ENCODE results near the gene PTGDS. TPM values are rescaled to one million over a fixed set of nuclear protein-coding genes. Genes with fewer than 3 reads are reported as not detected.

PTGDS gene
- total RNA-seq, 1 experiment from 2014 or later, result 1.1 TPM

DNA sequence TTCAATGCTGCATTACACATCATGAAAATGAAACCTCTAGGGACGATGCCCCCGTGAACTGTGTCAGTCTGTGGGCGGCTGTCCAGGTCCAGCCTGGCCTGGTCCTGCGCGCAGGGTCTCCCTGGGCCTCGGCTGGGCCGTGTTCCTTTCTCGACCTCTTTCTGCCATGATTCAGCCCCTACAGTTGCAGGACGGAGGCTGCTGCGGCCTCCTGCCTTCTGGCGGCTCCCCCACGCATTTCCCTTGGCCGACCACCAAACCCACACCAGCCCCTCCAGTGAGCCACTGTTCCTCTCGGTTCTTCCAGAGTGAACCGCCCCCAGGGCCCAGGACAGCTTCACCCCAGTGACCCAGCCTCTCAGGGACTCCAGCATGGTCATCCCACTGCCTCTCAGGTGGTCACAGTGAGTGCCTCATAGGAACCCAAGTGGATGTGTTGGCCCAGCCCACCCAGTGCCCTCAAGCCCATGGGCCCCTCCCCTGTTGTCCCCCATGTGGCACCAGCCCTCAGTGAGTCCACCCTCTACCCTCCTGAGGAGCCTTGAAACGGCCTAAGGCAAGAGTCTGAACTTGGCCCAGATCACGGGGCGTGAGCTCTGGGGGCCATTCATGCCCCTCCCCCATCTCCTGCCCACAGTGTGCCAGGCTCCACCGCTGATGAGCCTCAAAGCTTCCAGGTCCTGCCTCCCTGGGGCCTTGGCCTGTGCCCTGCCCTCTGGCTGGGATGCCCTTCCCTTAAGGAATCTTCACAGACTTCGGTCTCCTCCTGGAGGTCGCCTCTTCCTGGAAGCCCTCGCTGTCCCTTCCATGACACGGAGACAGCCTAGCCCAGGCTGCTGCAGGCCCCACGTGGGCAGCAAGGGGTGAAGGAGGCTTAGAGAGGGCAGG is 29.1 kb downstream of the PTGDS start:
- TF ChIP-seq CTCF (IDR thresholded peaks at IDR 0.05; ENCODE audit: unreplicated experiment), result no peak
- Mint-ChIP-seq H3K27me3 (ENCODE audit: insufficient read depth, unreplicated experiment) (no peaks in the 10 kb centered on the region), H3K4me1 (ENCODE audit: insufficient read depth, unreplicated experiment) (no peaks in the 10 kb centered on the region), H3K36me3 (ENCODE audit: insufficient read depth, unreplicated experiment) (peaks cover 5% of the 10 kb centered on the region), H3K9me3 (ENCODE audit: unreplicated experiment) (no peaks in the 10 kb centered on the region), H3K4me3 (ENCODE audit: unreplicated experiment) (no peak overlapping the region), H3K27ac (ENCODE audit: low read depth, unreplicated experiment) (no peak overlapping the region)
- BruUV-seq (replicated peaks), result no TSS peak
- intact Hi-C loops (cut with micrococcal nuclease), result no loop called here
- DNase-seq (ENCODE audit: unreplicated experiment), result no peak
- ChIA-PET CTCF (interaction anchor here (0.7 to 1.2 kb wide), 2 partner anchors 29 to 206 kb away, joined by 3 to 8 read pairs; no protein-coding TSS in a partner anchor), POLR2A (no interaction called here)

DNA sequence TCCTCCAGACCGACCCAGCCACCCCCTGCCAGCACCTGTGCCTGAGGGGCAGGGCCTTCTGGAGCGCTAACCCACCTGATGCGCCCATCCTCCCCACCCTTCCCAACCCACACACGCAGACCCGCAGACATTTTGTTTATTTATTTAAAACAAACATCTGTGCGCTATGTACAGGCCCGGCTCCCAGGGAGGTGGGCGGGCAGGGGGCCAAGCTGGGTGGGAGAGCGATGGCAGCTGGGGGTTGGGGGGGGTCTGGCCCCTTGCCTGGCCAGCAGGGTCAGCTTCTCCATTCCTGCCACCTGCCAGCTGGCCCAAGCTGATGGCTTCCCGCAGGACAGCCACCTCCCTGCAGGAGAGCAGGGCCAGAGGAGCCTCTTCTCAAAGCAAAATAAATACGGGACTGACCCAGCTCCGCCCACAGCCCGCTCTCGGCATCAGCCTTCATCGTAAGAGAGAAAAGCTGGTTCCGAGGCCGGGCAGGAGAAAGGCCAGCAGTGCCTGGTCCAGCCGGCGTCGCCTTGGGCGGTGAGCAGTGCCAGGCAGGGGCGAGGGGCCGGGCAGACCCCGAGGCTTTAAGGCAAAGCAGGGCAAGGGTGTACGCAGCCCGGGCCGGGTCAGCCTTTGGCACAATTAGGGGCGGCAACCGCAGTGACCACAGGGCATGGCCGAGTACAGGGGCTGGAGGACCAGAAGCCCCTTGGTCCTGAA is 30.0 kb downstream of the PTGDS start:
- POLR2A ChIA-PET, result no interaction called here
- Mint-ChIP-seq H3K27me3 (ENCODE audit: insufficient read depth, unreplicated experiment) (no peaks in the 10 kb centered on the region), H3K4me1 (ENCODE audit: insufficient read depth, unreplicated experiment) (no peaks in the 10 kb centered on the region), H3K36me3 (ENCODE audit: insufficient read depth, unreplicated experiment) (peaks cover 10% of the 10 kb centered on the region), H3K4me3 (ENCODE audit: unreplicated experiment) (no peak overlapping the region), H3K9me3 (ENCODE audit: unreplicated experiment) (no peaks in the 10 kb centered on the region), H3K27ac (ENCODE audit: low read depth, unreplicated experiment) (no peak overlapping the region)
- intact Hi-C loops (cut with micrococcal nuclease), result no loop called here
- no TSS peak for BruUV-seq (replicated peaks)
- no peak for DNase-seq (ENCODE audit: unreplicated experiment)
- CTCF ChIA-PET, result no interaction called here
- no peak for TF ChIP-seq CTCF (IDR thresholded peaks at IDR 0.05; ENCODE audit: unreplicated experiment)

DNA sequence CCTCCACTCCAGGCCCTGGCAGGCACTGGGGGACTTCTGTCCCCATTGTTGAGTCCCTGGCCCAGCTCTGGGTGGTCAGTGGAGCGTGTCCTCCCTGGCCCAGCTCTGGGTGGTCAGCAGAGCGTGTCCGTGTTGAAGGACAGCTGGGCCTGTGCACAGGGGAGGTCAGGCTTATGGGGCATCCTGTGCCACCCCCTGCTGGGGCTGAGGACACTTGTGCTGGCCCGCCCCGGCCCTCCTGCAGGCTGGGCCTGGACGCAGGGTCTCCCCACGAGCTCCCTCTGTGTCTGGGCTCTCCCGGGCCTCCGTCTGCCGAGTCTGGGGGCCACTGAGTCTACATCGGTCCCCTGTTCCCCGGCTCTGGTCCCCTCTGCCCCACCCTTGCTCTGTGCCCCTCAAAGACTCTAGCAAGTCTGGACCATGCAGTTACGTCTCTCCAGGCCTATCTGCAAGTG is 30.5 kb downstream of the PTGDS start:
- no TSS peak for BruUV-seq (replicated peaks)
- Mint-ChIP-seq H3K27me3 (ENCODE audit: insufficient read depth, unreplicated experiment) (no peaks in the 10 kb centered on the region), H3K36me3 (ENCODE audit: insufficient read depth, unreplicated experiment) (peaks cover 10% of the 10 kb centered on the region), H3K27ac (ENCODE audit: low read depth, unreplicated experiment) (no peak overlapping the region), H3K4me1 (ENCODE audit: insufficient read depth, unreplicated experiment) (no peaks in the 10 kb centered on the region), H3K4me3 (ENCODE audit: unreplicated experiment) (no peak overlapping the region), H3K9me3 (ENCODE audit: unreplicated experiment) (no peaks in the 10 kb centered on the region)
- intact Hi-C loops (cut with micrococcal nuclease), result no loop called here
- DNase-seq (ENCODE audit: unreplicated experiment), result no peak
- ChIA-PET POLR2A (no interaction called here), CTCF (no interaction called here)
- no peak for TF ChIP-seq CTCF (IDR thresholded peaks at IDR 0.05; ENCODE audit: unreplicated experiment)

DNA sequence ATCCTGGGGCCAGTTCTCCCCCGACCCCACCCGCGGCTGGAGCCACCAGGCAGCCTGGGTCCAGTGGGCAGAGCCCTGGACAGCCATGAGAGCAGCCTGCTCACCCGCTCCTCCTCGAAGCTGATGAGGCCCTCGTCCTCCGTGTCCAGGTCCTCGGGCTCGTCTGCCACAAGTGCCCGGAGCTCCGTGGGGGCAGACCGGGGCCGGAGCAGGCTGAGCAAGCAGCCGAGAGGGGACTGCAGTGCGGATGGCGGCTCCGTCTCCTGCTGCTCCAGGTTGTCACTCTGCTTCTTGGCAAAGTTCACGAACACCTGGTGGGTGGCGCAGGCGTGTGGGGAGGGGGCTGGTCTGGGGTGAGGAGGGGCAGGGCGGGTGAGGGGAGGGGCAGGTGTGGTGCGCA is 31.0 kb downstream of the PTGDS start:
- H3K9me3 Mint-ChIP-seq (ENCODE audit: unreplicated experiment), result no peaks in the 10 kb centered on the region
- no peak overlapping the region for H3K27ac Mint-ChIP-seq (ENCODE audit: low read depth, unreplicated experiment)
- H3K36me3 Mint-ChIP-seq (ENCODE audit: insufficient read depth, unreplicated experiment), result peaks cover 10% of the 10 kb centered on the region
- H3K27me3 Mint-ChIP-seq (ENCODE audit: insufficient read depth, unreplicated experiment), result no peaks in the 10 kb centered on the region
- no peak for TF ChIP-seq CTCF (IDR thresholded peaks at IDR 0.05; ENCODE audit: unreplicated experiment)
- ChIA-PET CTCF (no interaction called here), POLR2A (no interaction called here)
- no peak overlapping the region for H3K4me3 Mint-ChIP-seq (ENCODE audit: unreplicated experiment)
- no peak for DNase-seq (ENCODE audit: unreplicated experiment)
- no peaks in the 10 kb centered on the region for H3K4me1 Mint-ChIP-seq (ENCODE audit: insufficient read depth, unreplicated experiment)
- BruUV-seq (replicated peaks), result no TSS peak
- intact Hi-C loops (cut with micrococcal nuclease), result no loop called here
